ENCODE data around the gene KCNK2. TPM values are rescaled to one million over a fixed set of nuclear protein-coding genes. Genes with fewer than 3 reads are reported as not detected.

Gene KCNK2
- total RNA-seq, 1 experiment from 2014 or later: 0.44 TPM

- Histone ChIP-seq H4K5ac (ENCODE audit: insufficient read length, low read depth, low read length) (no peak overlapping the region), H2AK5ac (ENCODE audit: insufficient read length, low read length) (no peak overlapping the region), H3K27ac (ENCODE audit: insufficient read length, low read depth, low read length) (no peak overlapping the region), H4K91ac (ENCODE audit: insufficient read length, low read depth, low read length) (no peak overlapping the region), H3K23ac (ENCODE audit: insufficient read length, low read depth, low read length) (no peak overlapping the region), H3K4me2 (ENCODE audit: insufficient read depth, insufficient read length, low read length) (no peak overlapping the region), H3K18ac (ENCODE audit: insufficient read length, low read depth, low read length) (no peak overlapping the region), H3K23me2 (ENCODE audit: insufficient read length, low read depth, low read length, poor library complexity, severe bottlenecking) (peaks cover 8% of the 10 kb centered on the region), H4K8ac (replicated peaks; ENCODE audit: insufficient read length, low read depth, low read length) (no peak overlapping the region), H3K27me3 (ENCODE audit: insufficient read depth, low read length) (peaks cover 14% of the 10 kb centered on the region), H2BK5ac (ENCODE audit: insufficient read length, low read length) (no peak overlapping the region), H3K79me1 (ENCODE audit: insufficient read depth, low read depth, low read length, poor library complexity, severe bottlenecking) (no peaks in the 10 kb centered on the region), H3T11ph (ENCODE audit: low read length) (no peak overlapping the region), H4K20me1 (ENCODE audit: control insufficient read depth, insufficient read depth, insufficient read length) (peaks cover under 1% of the 10 kb centered on the region), H2BK20ac (ENCODE audit: low read depth, low read length, poor library complexity, severe bottlenecking) (no peak overlapping the region), H2BK120ac (ENCODE audit: low read depth, low read length, poor library complexity, severe bottlenecking) (no peak overlapping the region), H3K4ac (ENCODE audit: low read depth, low read length) (no peak overlapping the region), H3K14ac (ENCODE audit: insufficient read depth, low read length) (no peak overlapping the region), H3K79me2 (ENCODE audit: insufficient read depth, low read length) (no peaks in the 10 kb centered on the region), H3K9ac (ENCODE audit: extremely low read depth, insufficient read length, low read length) (no peak overlapping the region), H2AFZ (ENCODE audit: low read length) (no peak overlapping the region), H3K4me1 (ENCODE audit: insufficient read depth, low read length) (no peaks in the 10 kb centered on the region), H3K56ac (ENCODE audit: insufficient read length, low read depth, low read length) (no peak overlapping the region), H3K9me3 (ENCODE audit: control insufficient read depth, low read depth, low read length) (no peaks in the 10 kb centered on the region), H2BK12ac (ENCODE audit: insufficient read length, low read depth, low read length) (no peak overlapping the region), H2BK15ac (ENCODE audit: low read depth, low read length) (no peak overlapping the region)
- peaks cover 5 to 6% of the 10 kb centered on the region in 2 experiments for H3K4me1 Mint-ChIP-seq
- WGBS (ENCODE audit: extremely low coverage, insufficient read length, low lambda C conversion rate): no CpG with 5 or more reads among the region's 2 CpGs
- H3K27ac Mint-ChIP-seq: no peak overlapping the region
- no peak for DNase-seq
- no peak overlapping the region for H3K4me3 Mint-ChIP-seq
- H3K27me3 Mint-ChIP-seq (ENCODE audit: low read depth): peaks cover 65% of the 10 kb centered on the region
- H3K36me3 Mint-ChIP-seq (ENCODE audit: insufficient read depth in 1 of 3, low read depth in 3 of 3): no peaks in the 10 kb centered on the region
- TF ChIP-seq, protein P1, sequence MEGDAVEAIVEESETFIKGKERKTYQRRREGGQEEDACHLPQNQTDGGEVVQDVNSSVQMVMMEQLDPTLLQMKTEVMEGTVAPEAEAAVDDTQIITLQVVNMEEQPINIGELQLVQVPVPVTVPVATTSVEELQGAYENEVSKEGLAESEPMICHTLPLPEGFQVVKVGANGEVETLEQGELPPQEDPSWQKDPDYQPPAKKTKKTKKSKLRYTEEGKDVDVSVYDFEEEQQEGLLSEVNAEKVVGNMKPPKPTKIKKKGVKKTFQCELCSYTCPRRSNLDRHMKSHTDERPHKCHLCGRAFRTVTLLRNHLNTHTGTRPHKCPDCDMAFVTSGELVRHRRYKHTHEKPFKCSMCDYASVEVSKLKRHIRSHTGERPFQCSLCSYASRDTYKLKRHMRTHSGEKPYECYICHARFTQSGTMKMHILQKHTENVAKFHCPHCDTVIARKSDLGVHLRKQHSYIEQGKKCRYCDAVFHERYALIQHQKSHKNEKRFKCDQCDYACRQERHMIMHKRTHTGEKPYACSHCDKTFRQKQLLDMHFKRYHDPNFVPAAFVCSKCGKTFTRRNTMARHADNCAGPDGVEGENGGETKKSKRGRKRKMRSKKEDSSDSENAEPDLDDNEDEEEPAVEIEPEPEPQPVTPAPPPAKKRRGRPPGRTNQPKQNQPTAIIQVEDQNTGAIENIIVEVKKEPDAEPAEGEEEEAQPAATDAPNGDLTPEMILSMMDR (conservative IDR thresholded peaks at IDR 0.05): no peak
- no peaks in the 10 kb centered on the region; a peak in 1 of 5 replicates for H3K9me3 Mint-ChIP-seq
Measured at GRCh38 chr1:215087603-215088002, 5.1 kb downstream of the KCNK2 start.
